GM19372 (cell line): ENCODE results near the gene PMPCB.
"Not testable (repeated sequence)": the region's sequence is repeated elsewhere in the genome, so short reads cannot be mapped to it uniquely, and the experiment has no call there.

ENCODE experiments used
- ATAC-seq: cut with Tn5 transposase; IDR thresholded peaks from one replicate; pipeline ENCODE4 v1.9.1; 2021; ENCODE audit warnings: mild to moderate bottlenecking, low read depth, moderate library complexity; ENCODE audit not compliant: unreplicated experiment

The PMPCB gene, protein sequence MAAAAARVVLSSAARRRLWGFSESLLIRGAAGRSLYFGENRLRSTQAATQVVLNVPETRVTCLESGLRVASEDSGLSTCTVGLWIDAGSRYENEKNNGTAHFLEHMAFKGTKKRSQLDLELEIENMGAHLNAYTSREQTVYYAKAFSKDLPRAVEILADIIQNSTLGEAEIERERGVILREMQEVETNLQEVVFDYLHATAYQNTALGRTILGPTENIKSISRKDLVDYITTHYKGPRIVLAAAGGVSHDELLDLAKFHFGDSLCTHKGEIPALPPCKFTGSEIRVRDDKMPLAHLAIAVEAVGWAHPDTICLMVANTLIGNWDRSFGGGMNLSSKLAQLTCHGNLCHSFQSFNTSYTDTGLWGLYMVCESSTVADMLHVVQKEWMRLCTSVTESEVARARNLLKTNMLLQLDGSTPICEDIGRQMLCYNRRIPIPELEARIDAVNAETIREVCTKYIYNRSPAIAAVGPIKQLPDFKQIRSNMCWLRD

GRCh38 chr7:103296901-103297836 is at the start of gene PMPCB:
TSS of gene PMPCB (plus strand) at chr7:103297435. CDS start at chr7:103297460, 25 bp downstream.
- peak; percentile 88 for ATAC-seq

- not testable (repeated sequence) for ATAC-seq
Measured at GRCh38 chr7:103253699-103254506, 43.3 kb upstream of the PMPCB start.

GRCh38 chr7:103264054-103264453 is 33.2 kb upstream of the PMPCB start:
- not testable (repeated sequence) for ATAC-seq

DNA sequence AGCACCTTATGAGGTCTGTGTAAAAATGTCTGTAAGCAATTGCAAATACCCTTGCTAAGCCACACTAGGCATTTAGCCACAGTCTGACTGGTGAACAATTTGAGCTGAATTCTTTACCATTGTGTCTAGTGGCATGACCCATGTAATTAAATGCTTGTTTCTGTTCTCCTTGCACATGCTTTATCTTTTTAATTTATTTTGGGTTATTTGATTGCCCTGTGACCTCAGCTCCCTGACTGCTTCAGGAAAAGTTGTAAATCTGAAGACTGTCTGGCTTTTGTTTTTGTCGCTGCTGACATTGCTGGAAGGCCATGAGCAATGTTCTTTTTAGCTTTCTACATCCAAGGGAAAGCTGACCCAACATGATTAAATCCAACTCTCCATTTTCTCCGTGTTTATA is 31.0 kb upstream of the PMPCB start:
- ATAC-seq = not testable (repeated sequence)

DNA sequence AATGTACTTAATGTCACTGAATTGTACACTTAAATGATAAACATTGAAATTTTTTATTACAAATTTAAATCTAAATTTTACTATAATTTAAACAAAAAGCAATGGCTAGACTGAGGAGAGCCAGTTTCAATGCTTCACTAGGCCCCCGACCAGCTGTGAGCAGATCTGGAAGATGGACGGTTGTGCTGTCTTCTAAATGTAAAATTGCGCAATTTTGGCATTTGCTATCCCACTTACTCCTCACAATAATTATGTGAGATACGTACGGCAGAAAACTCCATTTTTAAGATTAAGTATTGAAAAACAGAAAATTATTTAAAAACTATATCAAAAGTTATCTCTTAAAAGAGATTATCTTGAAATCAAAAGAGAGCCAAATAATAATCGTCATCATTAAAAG is 23.9 kb upstream of the PMPCB start:
- not testable (repeated sequence) for ATAC-seq

- not testable (repeated sequence) for ATAC-seq
Measured at GRCh38 chr7:103274867-103275266, 22.4 kb upstream of the PMPCB start.

DNA sequence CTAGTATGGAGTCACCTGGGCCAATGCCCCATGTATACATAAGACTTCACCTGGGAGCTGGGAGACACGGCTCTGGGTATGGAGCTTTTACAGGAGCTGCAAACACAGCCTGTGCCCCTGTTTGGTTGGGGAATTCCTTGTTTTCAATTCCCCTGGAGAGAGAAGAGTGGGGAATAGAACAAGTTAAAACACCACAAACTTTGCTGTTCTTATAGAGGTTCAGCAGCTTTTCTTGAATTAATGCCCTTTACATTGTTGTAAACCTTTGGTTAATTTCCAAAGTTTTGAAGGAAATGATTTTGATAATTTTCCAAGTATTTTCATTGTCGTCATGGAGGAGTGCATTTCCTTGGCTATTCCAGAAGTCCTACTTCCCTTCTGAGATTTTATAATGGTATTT is 19.0 kb upstream of the PMPCB start:
- ATAC-seq = not testable (repeated sequence)

DNA sequence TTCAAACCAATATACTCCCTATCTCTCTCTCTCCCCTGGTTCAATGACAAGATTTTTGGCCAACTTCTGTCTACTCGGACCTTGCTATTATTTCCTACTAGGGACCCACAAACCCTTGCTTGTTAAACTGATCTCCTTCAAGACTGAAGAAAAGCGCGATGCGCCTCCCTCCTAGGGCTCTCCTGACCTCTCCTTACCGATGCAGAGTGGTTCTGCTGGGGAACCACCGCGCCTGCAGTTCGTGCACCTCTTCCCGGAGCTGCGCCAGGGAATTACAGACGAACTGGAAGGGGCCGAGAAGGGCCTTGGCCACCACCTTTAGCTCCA is 17.6 kb upstream of the PMPCB start:
- peak; percentile 30 for ATAC-seq

- peak; percentile 90 for ATAC-seq
Measured at GRCh38 chr7:103279963-103280802, 17.1 kb upstream of the PMPCB start.

DNA sequence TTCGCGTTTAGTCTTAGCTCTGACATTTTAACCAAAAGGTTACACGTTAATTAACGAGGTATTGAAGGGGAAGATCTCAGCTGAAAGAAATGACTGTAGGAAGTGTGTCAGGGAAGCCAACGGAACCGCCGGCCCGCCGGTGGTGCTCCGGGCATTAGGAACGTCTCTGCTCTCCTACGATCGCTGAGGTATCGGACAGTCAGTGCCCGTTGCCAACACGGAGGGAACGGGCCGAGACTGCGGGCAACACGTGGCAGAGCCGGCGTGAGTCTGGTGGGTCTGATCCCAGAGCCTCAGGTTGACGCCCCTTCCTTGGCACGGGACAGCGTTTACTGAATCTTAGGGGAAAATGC is 16.5 kb upstream of the PMPCB start:
- ATAC-seq = not testable (repeated sequence)

- ATAC-seq = not testable (repeated sequence)
Measured at GRCh38 chr7:103282802-103283427, 14.3 kb upstream of the PMPCB start.

DNA sequence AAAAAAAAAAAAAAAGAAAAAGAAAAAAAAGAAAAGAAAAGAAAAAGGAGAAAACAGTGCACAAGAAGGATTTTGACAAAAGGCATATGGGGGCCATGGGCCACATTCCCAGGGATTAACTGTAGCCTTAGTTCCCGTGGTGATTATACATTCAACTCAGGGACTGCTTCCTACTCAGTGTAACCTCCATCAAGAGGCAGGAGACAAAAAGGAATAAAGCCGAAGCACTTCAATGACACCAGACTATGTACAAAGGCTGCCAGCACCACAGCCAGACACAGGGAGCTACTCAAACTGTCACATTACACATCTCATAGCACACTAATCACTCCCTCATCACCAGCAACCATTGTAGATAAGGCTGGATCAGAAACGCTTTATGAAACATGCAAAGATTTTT is 5.1 kb upstream of the PMPCB start:
- ATAC-seq = no peak

- ATAC-seq = no peak
Measured at GRCh38 chr7:103293526-103293925, 3.7 kb upstream of the PMPCB start.

DNA sequence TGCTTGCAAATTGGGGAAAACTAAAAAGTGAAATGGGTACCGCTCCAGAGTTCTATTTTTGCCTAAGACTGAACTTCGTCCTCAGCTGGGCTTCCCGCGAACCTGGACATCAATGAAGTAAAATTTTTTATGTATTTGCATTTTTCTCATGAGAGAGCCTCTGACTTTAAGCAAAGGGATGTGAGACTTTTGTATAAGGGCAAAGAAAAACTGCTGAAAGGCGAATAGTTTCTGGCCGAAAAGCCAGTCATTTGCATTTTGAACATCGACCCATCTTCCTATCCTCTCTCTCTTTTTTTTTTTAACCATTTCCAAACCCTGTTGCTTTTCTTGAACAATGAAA is 573 bp downstream of the PMPCB start:
- no peak for ATAC-seq

DNA sequence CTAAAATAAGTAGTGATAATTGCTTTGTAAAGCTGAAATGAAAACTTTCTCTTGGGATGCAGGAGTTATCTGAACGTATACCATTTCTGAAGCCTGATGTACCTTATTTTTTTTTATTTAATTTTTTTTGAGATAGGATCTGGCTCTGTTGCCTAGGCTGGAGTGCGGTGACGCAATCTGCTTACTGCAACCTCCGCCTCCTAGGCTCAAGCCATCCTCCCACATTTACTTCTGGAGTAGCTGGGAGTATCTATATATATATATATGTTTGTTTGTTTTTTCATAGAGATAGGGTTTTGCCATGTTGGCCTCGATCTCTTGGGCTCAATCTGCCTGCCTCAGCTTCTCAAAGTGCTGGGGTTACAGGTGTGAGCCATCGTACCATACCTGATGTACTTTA is 2.4 kb downstream of the PMPCB start:
- ATAC-seq = no peak

GRCh38 chr7:103301441-103301840 is 4.2 kb downstream of the PMPCB start:
- no peak for ATAC-seq

DNA sequence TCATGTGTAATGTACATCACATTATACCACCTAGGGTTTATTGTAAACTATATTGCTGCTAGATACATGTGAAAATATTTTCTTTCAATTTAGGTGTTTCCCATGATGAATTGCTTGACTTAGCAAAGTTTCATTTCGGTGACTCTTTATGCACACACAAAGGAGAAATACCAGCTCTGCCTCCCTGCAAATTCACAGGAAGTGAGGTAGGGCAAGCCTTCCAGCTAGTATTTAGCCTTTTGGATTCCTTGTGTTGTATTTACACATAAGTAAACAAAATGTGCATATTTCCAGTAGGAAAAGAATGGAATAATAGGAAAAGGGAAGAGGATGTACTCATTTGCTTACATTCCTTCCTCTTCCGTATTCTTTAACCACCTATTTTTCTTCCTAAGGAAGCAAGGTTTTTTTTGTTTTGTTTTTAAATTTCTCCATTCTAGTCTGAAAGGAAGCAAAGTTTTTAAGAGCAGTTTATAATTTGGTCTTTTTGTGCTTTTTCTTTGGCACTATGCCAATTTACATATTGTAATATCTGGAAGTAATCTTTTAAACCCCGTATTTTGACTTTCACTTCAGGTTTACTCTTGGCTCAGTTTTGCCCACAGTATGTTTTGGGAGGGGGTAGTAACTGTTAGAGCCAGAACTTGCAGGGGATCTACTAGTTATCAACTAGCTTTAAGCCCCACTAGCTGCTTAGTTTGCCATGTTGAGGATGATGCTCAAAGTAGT is 10.4 kb downstream of the PMPCB start:
- ATAC-seq = no peak

- ATAC-seq = no peak
Measured at GRCh38 chr7:103314852-103315251, 17.6 kb downstream of the PMPCB start.
